Measurements from ENCODE around the gene SALL3.

The SALL3 gene

GRCh38 chr18:78981989-78982620 is 2.5 kb downstream of the SALL3 start:
- no peak for TF ChIP-seq ZFX (IDR thresholded peaks at IDR 0.05; ENCODE audit: borderline replicate concordance)
- TF ChIP-seq CTCF (IDR thresholded peaks at IDR 0.05): no peak
- H3K27ac ChIP-seq: no peak overlapping the region

GRCh38 chr18:78983512-78983911 is 3.9 kb downstream of the SALL3 start:
- TF ChIP-seq CTCF (IDR thresholded peaks at IDR 0.05): no peak
- TF ChIP-seq ZFX (IDR thresholded peaks at IDR 0.05; ENCODE audit: borderline replicate concordance): no peak
- H3K27ac ChIP-seq: no peak overlapping the region

- no peak overlapping the region for H3K27ac ChIP-seq
- TF ChIP-seq ZFX (IDR thresholded peaks at IDR 0.05; ENCODE audit: borderline replicate concordance): no peak
- TF ChIP-seq CTCF (IDR thresholded peaks at IDR 0.05): peak; percentile 57
Observed at GRCh38 chr18:78984941-78985784, 5.5 kb downstream of the SALL3 start.

- peak; percentile 68 for TF ChIP-seq CTCF (IDR thresholded peaks at IDR 0.05)
- TF ChIP-seq ZFX (IDR thresholded peaks at IDR 0.05; ENCODE audit: borderline replicate concordance): no peak
Observed at GRCh38 chr18:78986018-78986481, 6.4 kb downstream of the SALL3 start.

GRCh38 chr18:78991446-78991845 is 11.8 kb downstream of the SALL3 start:
- no peak for TF ChIP-seq ZFX (IDR thresholded peaks at IDR 0.05; ENCODE audit: borderline replicate concordance)
- TF ChIP-seq CTCF (IDR thresholded peaks at IDR 0.05): no peak
- H3K27ac ChIP-seq: no peak overlapping the region

More at GRCh38 chr18:78986018-78986481, 6.4 kb downstream of the SALL3 start:
- H3K27ac ChIP-seq: no peak overlapping the region

- TF ChIP-seq ZFX (IDR thresholded peaks at IDR 0.05; ENCODE audit: borderline replicate concordance) (no peak), CTCF (IDR thresholded peaks at IDR 0.05) (no peak)
- no peak overlapping the region for H3K27ac ChIP-seq
Observed at GRCh38 chr18:78992041-78993011, 12.7 kb downstream of the SALL3 start.
